Choroid plexus epithelial cell (primary cell): ENCODE measurements around the gene EXOSC10.
"Not testable (repeated sequence)": the region's sequence is repeated elsewhere in the genome, so short reads cannot be mapped to it uniquely, and the experiment has no call there.

Experiments used
- DNase-seq: peaks from one replicate; pipeline ENCODE4 v3.0.0-alpha.2; 2010; ENCODE audit warnings: low read depth
- H3K4me3 ChIP-seq: 2 replicates; pipeline ENCODE4 v1.5.1; 2011; ENCODE audit warnings: low read depth, mild to moderate bottlenecking, control low read depth, low read length, moderate library complexity
- TF ChIP-seq, protein P1 (sequence below): conservative IDR thresholded peaks from 2 replicates; pipeline ENCODE4 v1.5.1; 2011; ENCODE audit warnings: low read depth, mild to moderate bottlenecking, control low read depth, inconsistent platforms, low read length, moderate library complexity

The EXOSC10 gene

DNA sequence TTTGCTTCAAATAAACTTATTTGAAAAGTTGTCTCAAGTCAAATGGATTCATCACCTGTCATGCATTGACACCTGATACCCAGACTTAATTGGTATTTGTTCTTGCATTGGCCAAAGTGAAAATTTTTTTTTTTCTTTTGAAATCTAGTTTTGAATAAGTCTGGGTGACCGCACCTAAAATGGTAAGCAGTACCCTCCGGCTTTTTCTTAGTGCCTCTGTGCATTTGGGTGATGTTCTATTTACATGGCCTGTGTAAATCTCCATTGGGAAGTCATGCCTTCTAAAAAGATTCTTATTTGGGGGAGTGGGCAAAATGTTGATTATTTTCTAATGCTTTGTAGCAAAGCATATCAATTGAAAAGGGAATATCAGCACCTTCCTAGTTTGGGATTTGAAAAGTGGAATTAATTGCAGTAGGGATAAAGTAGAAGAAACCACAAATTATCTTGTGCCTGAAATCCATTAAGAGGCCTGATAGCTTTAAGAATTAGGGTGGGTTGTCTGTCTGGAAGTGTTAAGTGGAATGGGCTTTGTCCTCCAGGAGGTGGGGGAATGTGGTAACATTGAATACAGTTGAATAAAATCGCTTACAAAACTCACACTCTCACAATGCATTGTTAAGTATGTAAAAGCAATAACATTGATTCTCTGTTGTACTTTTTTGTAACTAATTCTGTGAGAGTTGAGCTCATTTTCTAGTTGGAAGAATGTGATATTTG lies 75.4 kb downstream of the EXOSC10 start:
- no peak overlapping the region for H3K4me3 ChIP-seq

DNA sequence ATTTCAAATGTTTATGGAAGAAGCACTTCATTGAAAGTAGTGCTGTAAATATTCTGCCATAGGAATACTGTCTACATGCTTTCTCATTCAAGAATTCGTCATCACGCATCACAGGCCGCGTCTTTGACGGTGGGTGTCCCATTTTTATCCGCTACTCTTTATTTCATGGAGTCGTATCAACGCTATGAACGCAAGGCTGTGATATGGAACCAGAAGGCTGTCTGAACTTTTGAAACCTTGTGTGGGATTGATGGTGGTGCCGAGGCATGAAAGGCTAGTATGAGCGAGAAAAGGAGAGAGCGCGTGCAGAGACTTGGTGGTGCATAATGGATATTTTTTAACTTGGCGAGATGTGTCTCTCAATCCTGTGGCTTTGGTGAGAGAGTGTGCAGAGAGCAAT lies 76.5 kb downstream of the EXOSC10 start:
- H3K4me3 ChIP-seq: no peak overlapping the region
- TF ChIP-seq, protein P1, sequence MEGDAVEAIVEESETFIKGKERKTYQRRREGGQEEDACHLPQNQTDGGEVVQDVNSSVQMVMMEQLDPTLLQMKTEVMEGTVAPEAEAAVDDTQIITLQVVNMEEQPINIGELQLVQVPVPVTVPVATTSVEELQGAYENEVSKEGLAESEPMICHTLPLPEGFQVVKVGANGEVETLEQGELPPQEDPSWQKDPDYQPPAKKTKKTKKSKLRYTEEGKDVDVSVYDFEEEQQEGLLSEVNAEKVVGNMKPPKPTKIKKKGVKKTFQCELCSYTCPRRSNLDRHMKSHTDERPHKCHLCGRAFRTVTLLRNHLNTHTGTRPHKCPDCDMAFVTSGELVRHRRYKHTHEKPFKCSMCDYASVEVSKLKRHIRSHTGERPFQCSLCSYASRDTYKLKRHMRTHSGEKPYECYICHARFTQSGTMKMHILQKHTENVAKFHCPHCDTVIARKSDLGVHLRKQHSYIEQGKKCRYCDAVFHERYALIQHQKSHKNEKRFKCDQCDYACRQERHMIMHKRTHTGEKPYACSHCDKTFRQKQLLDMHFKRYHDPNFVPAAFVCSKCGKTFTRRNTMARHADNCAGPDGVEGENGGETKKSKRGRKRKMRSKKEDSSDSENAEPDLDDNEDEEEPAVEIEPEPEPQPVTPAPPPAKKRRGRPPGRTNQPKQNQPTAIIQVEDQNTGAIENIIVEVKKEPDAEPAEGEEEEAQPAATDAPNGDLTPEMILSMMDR: no peak
- DNase-seq: no peak

More for the DNA sequence above, 75.4 kb downstream of the EXOSC10 start:
- TF ChIP-seq, protein P1: no peak
- DNase-seq: no peak

DNA sequence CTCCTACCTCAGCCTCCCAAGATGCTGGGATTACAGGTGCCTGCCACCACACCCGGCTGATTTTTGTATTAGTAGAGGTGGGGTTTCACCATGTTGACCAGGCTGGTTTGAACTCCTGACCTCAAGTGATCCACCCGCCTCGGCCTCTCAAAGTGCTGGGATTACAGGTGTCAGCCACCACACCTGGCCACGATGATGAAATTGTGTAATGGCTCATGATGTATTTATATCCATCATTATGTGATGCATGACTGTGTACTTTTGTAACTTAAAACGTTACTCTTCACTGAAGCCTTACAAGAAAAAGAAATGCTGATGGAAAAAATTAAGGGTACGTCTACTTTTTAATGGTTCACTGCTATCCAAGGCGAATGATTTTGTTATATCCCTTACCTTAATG lies 79.7 kb downstream of the EXOSC10 start:
- TF ChIP-seq, protein P1: no peak
- H3K4me3 ChIP-seq: no peak overlapping the region
- no peak for DNase-seq

DNA sequence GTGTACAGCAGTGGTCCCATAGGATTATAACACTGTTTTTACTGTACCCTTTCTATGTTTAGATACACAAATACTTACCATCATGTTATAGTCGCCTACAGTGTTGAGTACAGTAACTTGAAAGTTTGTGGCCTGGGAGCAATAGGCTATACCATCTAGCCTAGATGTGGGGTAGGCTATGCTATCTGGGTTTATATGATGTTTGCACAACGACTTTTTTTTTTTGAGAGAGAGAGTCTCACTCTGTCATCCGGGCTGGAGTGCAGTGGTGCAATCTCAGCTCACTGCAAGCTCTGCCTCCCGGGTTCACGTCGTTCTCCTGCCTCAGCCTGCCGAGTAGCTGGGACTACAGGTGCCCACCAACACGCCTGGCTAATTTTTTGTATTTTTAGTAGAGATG lies 80.3 kb downstream of the EXOSC10 start:
- not testable (repeated sequence) for H3K4me3 ChIP-seq, DNase-seq
